Measurements from ENCODE around the gene ATF2. TPM values are rescaled to one million over a fixed set of nuclear protein-coding genes. Genes with fewer than 3 reads are reported as not detected.

The ATF2 gene
- total and polyA plus RNA-seq, 8 donors, result 45.0 to 73.9 (median 61.6) TPM

DNA sequence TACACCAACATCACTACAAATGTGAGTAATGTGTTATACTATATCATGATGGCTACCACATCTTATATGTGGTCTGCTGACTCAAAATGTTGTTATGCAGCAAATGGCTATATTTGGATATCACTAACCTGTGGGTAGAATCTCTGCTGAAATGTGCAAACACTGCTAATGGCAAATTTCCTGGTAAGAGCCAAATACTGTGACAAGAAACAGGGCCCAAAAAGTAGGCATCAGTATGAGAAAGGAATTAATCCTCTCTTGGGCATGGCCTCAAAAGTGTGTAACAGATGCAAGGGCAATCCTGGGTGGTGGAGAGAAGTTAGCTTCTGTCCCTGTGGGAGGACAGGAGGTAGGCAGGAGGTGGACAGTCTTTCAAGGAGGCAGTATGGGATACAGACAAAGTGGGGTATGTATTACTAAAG, 13.3 kb downstream of the ATF2 start:
- Histone ChIP-seq H3K4me3 (no peak overlapping the region), H3K36me3 (no peaks in the 10 kb centered on the region), H3K4me1 (peaks cover 2 to 16% of the 10 kb centered on the region in 2 donors), H3K27ac (no peak overlapping the region), H3K27me3 (no peaks in the 10 kb centered on the region), H3K9me3 (no peaks in the 10 kb centered on the region)
- TF ChIP-seq, protein P1, sequence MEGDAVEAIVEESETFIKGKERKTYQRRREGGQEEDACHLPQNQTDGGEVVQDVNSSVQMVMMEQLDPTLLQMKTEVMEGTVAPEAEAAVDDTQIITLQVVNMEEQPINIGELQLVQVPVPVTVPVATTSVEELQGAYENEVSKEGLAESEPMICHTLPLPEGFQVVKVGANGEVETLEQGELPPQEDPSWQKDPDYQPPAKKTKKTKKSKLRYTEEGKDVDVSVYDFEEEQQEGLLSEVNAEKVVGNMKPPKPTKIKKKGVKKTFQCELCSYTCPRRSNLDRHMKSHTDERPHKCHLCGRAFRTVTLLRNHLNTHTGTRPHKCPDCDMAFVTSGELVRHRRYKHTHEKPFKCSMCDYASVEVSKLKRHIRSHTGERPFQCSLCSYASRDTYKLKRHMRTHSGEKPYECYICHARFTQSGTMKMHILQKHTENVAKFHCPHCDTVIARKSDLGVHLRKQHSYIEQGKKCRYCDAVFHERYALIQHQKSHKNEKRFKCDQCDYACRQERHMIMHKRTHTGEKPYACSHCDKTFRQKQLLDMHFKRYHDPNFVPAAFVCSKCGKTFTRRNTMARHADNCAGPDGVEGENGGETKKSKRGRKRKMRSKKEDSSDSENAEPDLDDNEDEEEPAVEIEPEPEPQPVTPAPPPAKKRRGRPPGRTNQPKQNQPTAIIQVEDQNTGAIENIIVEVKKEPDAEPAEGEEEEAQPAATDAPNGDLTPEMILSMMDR (IDR thresholded peaks at IDR 0.05), result no peak
- intact Hi-C loops (cut with DNase I), result no loop called here
- no peak for DNase-seq
- ATAC-seq, result no peak

DNA sequence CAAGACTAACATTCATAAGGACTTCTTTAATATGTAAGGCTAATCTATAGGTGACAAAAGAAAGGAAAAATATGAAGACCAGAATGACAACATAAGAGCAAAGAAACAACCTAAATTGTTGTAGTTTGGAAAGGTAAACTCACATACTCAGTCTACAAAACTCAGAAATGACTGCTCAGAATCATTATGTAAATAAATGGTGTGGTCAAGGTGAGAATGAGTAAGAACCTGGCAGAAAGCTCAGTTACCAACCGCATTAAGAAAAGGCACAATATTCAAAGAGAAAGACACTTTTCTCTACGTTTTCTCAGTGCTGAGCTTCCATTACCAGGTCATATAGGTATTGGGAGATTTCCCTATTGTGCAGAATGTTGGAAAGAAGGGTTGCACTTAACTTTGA, 15.8 kb downstream of the ATF2 start:
- Histone ChIP-seq H3K9me3 (no peaks in the 10 kb centered on the region), H3K27me3 (no peaks in the 10 kb centered on the region), H3K36me3 (no peaks in the 10 kb centered on the region), H3K4me3 (no peak overlapping the region), H3K4me1 (peaks cover 2 to 16% of the 10 kb centered on the region in 2 donors), H3K27ac (no peak overlapping the region)
- intact Hi-C loops (cut with DNase I), result no loop called here
- ATAC-seq (peak; percentile 53), DNase-seq (no peak)
- TF ChIP-seq, protein P1 (IDR thresholded peaks at IDR 0.05), result no peak

DNA sequence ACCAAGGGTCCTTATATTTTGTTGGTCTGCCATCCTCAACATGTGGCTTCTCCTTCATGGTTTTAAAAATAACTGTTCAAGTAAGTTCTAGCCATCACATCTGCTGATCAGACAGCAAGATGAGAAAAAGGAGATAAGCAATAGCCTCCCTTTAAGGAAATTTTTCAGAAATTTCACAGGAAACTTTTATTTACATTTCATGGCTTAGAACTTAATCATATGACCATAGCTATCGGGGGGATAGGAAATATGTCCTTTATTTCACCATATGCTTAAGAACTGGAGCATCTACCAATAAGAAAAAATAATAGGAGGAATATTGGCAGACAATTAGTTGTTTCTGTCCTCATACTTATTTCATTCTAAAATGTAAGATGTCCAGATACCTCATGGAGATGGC, 16.2 kb downstream of the ATF2 start:
- H3K4me1 ChIP-seq, result peaks cover 2 to 15% of the 10 kb centered on the region in 2 donors
- H3K27ac ChIP-seq, result no peak overlapping the region
- no peaks in the 10 kb centered on the region for H3K9me3 ChIP-seq
- DNase-seq (no peak), ATAC-seq (no peak)
- H3K4me3 ChIP-seq, result no peak overlapping the region
- peaks cover 0 to under 1% of the 10 kb centered on the region in 2 donors for H3K36me3 ChIP-seq
- intact Hi-C loops (cut with DNase I), result no loop called here
- TF ChIP-seq, protein P1 (IDR thresholded peaks at IDR 0.05), result no peak
- H3K27me3 ChIP-seq, result no peaks in the 10 kb centered on the region

DNA sequence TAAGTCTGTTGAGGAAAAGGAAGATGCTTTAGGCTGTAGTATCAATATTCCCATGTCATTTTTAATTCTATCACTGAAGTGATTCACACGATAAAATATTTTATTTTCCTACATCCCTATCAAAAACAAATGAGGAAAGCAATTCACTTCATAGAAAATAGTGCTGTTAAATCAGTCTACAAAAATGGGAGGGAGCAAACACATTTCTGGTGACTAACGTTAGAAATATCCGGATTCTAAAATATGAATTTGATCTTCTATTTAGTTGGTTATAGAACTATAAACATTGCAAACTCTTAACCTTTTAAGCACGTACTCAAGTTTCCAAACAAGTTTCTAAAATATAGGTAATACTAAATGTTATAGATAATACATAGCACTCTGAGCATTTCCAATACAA, 20.8 kb downstream of the ATF2 start:
- intact Hi-C loops (cut with DNase I), result no loop called here
- no peak for ATAC-seq
- DNase-seq, result no peak
- no peak overlapping the region for H3K27ac ChIP-seq
- TF ChIP-seq, protein P1 (IDR thresholded peaks at IDR 0.05), result no peak
- no peaks in the 10 kb centered on the region for H3K9me3 ChIP-seq
- no peaks in the 10 kb centered on the region for H3K27me3 ChIP-seq
- no peak overlapping the region for H3K4me3 ChIP-seq
- H3K4me1 ChIP-seq, result peaks cover 0 to 3% of the 10 kb centered on the region in 2 donors
- H3K36me3 ChIP-seq, result peaks cover 0 to 6% of the 10 kb centered on the region in 2 donors

DNA sequence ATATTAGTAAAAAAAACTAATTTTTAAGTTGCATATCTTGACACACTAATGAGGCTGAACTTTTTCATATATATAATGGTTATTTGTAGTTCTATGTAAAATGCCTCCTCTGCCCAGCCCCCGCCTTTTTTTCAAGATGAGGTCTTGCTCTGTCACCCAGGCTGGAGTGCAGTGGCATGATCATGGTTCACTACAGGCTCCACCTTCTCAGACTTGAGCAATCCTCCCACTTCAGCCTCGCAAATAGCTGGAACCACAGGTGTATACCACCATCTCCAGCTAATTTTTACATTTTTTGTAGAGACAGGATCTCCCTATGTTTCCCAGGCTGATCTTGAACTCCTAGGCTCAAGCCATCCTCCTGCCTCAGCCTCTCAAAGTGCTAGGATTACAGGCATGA, 24.3 kb downstream of the ATF2 start:
- ATAC-seq, result no peak
- Histone ChIP-seq H3K9me3 (no peaks in the 10 kb centered on the region), H3K36me3 (peaks cover 0 to 11% of the 10 kb centered on the region in 2 donors), H3K27ac (no peak overlapping the region), H3K4me1 (no peaks in the 10 kb centered on the region), H3K4me3 (no peak overlapping the region), H3K27me3 (no peaks in the 10 kb centered on the region)
- intact Hi-C loops (cut with DNase I), result no loop called here
- DNase-seq, result no peak
- TF ChIP-seq, protein P1 (IDR thresholded peaks at IDR 0.05), result no peak
